Measurements from ENCODE around the gene RTKN2.

DNA sequence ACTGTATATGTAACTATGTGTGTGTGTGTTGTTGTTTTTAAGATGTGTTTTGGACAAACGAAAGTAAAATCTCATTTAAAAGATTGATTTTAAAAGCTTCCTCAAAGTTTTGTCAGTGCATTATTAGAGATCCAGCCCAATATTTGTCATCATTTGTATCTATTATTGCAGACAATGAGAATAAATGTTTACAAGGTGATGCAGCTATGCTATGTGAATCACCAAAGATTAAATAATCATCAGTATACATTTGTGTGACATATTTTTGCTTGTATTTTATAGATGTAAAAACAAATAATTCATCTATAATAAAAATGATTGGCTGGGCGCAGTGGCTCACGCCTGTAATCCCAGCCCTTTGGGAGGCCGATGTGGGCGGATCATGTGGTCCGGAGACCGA, 35.3 kb upstream of the RTKN2 start:
- TF ChIP-seq, protein P1, sequence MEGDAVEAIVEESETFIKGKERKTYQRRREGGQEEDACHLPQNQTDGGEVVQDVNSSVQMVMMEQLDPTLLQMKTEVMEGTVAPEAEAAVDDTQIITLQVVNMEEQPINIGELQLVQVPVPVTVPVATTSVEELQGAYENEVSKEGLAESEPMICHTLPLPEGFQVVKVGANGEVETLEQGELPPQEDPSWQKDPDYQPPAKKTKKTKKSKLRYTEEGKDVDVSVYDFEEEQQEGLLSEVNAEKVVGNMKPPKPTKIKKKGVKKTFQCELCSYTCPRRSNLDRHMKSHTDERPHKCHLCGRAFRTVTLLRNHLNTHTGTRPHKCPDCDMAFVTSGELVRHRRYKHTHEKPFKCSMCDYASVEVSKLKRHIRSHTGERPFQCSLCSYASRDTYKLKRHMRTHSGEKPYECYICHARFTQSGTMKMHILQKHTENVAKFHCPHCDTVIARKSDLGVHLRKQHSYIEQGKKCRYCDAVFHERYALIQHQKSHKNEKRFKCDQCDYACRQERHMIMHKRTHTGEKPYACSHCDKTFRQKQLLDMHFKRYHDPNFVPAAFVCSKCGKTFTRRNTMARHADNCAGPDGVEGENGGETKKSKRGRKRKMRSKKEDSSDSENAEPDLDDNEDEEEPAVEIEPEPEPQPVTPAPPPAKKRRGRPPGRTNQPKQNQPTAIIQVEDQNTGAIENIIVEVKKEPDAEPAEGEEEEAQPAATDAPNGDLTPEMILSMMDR (IDR thresholded peaks at IDR 0.05), result no peak
- TF ChIP-seq POLR2A (IDR thresholded peaks at IDR 0.05), result no peak

Data from esophagus squamous epithelium (tissue), 4 donors.